Upper lobe of left lung (tissue), 6 donors: ENCODE measurements around the gene UBAP1L. TPM values are rescaled to one million over a fixed set of nuclear protein-coding genes. Genes with fewer than 3 reads are reported as not detected.

Experiments used
- ATAC-seq, 2 donors: fragments of 200-7000 bp; cut with Tn5 transposase; one replicate each; pipeline ENCODE4 v1.9.1; 2022; ENCODE audit warnings: mild to moderate bottlenecking in 2 of 2, moderate library complexity in 2 of 2; ENCODE audit not compliant: low FRiP score in 2 of 2
- DNase-seq, 2 donors: peaks; one replicate each; pipeline ENCODE4 v3.0.0-alpha.2; 2019 to 2020
- H3K27ac ChIP-seq, 4 donors: fragments of 200-600 bp; sonication (generic); one replicate each; pipeline ENCODE4 v1.5.1; 2016 to 2019
- H3K27me3 ChIP-seq, 4 donors: fragments of 200-600 bp; sonication (generic); one replicate each; pipeline ENCODE4 v1.5.1; 2017 to 2019
- H3K36me3 ChIP-seq, 4 donors: fragments of 200-600 bp; sonication (generic); one replicate each; pipeline ENCODE4 v1.5.1; 2016 to 2019
- H3K4me1 ChIP-seq, 4 donors: fragments of 200-600 bp; sonication (generic); one replicate each; pipeline ENCODE4 v1.5.1; 2018 to 2019
- H3K4me3 ChIP-seq, 4 donors: fragments of 200-600 bp; sonication (generic); one replicate each; pipeline ENCODE4 v1.5.1; 2017 to 2019; ENCODE audit warnings: mild to moderate bottlenecking in 2 of 4, moderate library complexity in 1 of 4
- H3K9me3 ChIP-seq, 4 donors: fragments of 200-600 bp; sonication (generic); one replicate each; pipeline ENCODE4 v1.5.1; 2018 to 2019
- EP300 ChIP-seq, 4 donors: sonication (generic); formaldehyde crosslinking; IDR thresholded peaks; one replicate each; pipeline ENCODE4 v1.5.1; 2017; ENCODE audit warnings: antibody characterized with exemption in 4 of 4, control low read depth in 2 of 4
- POLR2A ChIP-seq, 4 donors: fragments of 450-650 bp; IDR thresholded peaks; one replicate each; pipeline ENCODE4 v1.5.1; 2016 to 2017; ENCODE audit warnings: antibody characterized with exemption in 4 of 4, mild to moderate bottlenecking in 2 of 4
- POLR2AphosphoS5 ChIP-seq, 2 donors: sonication (generic); formaldehyde crosslinking; IDR thresholded peaks; one replicate each; pipeline ENCODE4 v1.5.1; 2017; ENCODE audit warnings: antibody characterized with exemption in 2 of 2
- WGBS, 2 donors: methylation state at CpG; one replicate each; pipeline ENCODE4 v1.1.5; 2017 to 2018; 5-methylcytosine and 5-hydroxymethylcytosine counted together
- total RNA-seq, 6 donors: library from RNA; depleted of rRNA in 4 of 6; stranded (reverse); fragments of >200 nt in 4 of 6; gene quantifications; one replicate each; pipeline versions ENCODE4 v1.1.0 to v1.2.1, GENCODE V29; 2016 to 2021
- TF ChIP-seq, protein P1 (sequence below), 6 experiments: fragments of 450-650 bp in 4 of 6; fragments of 200-600 bp in 2 of 6; sonication (generic) in 2 of 6; IDR thresholded peaks; one replicate each; pipeline ENCODE4 v1.5.1; 2016 to 2019; ENCODE audit warnings: antibody characterized with exemption in 6 of 6
- donor health status: DM: no; HTN: no; CAD: no; lungs with moderate emphysema.
- donor health status: DM: no; HTN: yes; CAD: no; lungs with severe emphysema.

UBAP1L gene
- total RNA-seq, 6 donors from 2014 or later: 3.3 to 10.5 (median 4.8) TPM

DNA sequence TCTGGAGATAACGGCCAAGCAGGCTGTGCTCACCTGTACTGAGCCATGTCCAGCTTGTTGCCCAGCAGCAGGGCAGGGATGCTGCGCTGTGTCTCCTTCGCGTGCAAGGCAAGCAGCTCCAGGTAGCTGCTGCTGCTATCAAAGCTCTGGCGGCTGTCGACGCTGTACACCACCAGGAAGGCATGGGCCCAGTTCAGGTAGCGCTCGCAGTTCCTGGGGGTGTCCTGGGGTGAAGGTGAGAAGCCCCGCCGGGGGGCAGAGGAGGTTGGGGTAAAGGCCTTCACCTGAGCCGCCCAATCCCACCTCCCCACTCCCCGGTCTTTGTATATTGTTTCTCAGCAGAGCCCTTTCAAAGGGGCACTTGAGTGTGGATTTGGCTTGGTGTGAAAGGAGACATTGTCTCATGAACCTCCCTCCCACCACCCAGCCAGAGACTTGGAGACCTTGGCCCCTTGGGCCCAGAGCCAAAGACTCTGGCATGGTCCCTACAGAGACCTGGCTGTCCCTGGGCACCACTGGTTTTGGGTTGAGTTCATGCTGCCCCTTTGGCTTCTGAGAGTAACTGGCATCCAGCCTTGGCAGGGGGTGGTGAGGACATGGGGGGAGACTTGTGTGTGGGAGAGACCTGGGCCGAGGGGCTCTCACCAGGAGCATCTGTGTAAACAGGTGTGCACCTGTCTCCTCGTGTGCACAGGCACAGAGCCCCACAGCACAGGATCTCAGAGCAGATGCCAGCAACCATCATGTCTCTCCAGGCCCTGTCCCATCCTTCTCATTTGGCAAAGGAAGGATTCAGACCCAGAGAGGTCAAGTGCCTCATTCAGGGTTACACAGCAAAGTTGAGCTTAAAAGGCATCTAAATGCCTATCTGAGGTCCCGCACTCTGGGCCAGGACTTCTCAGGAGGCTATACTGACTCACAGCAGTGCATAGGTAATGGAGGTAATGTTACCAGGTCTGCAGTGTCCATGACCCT is 56.3 kb downstream of the UBAP1L start:
- peaks cover 0 to 6% (median 1%) of the 10 kb centered on the region in 4 donors for H3K36me3 ChIP-seq
- TF ChIP-seq POLR2AphosphoS5 (IDR thresholded peaks at IDR 0.05): no peak
- TF ChIP-seq EP300 (IDR thresholded peaks at IDR 0.05): no peak
- no peak for TF ChIP-seq POLR2A (IDR thresholded peaks at IDR 0.05)
- TF ChIP-seq, protein P1, sequence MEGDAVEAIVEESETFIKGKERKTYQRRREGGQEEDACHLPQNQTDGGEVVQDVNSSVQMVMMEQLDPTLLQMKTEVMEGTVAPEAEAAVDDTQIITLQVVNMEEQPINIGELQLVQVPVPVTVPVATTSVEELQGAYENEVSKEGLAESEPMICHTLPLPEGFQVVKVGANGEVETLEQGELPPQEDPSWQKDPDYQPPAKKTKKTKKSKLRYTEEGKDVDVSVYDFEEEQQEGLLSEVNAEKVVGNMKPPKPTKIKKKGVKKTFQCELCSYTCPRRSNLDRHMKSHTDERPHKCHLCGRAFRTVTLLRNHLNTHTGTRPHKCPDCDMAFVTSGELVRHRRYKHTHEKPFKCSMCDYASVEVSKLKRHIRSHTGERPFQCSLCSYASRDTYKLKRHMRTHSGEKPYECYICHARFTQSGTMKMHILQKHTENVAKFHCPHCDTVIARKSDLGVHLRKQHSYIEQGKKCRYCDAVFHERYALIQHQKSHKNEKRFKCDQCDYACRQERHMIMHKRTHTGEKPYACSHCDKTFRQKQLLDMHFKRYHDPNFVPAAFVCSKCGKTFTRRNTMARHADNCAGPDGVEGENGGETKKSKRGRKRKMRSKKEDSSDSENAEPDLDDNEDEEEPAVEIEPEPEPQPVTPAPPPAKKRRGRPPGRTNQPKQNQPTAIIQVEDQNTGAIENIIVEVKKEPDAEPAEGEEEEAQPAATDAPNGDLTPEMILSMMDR (IDR thresholded peaks at IDR 0.05): no peak
- 75 to 89% methylated on average over 11 to 16 of the region's 16 CpGs for WGBS, 2 donors
- H3K9me3 ChIP-seq: no peaks in the 10 kb centered on the region
- H3K4me3 ChIP-seq: no peak overlapping the region
- ATAC-seq: no peak
- peak overlapping the region in 3 of 4 donors; percentile 47 to 64 (median 62) for H3K27ac ChIP-seq
- no peaks in the 10 kb centered on the region for H3K27me3 ChIP-seq
- peak in 1 of 2 donors; percentile 32 for DNase-seq
- peaks cover 3 to 13% (median 7%) of the 10 kb centered on the region in 4 donors for H3K4me1 ChIP-seq

DNA sequence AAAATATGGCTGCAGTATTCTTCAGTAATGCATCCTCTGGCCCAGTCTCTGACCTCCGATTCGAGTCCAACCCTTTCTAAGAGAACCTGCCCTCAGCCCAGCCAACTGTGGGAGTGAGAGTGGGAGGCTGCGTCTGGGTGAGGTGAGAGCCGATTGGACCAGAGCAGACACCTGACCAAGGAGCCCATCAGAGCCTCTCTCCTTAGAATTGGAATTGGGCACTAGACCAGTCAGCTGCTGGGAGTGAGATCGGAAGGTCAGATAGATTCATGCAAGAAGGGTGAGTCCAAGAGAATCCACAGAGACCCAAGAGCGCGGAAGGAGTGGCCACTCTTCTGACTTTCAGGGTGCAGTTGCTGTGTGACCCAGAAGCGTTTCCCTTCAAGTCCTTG is 57.5 kb downstream of the UBAP1L start:
- no peak overlapping the region for H3K4me3 ChIP-seq
- H3K27me3 ChIP-seq: no peaks in the 10 kb centered on the region
- peak overlapping the region in 2 of 4 donors; percentile 8 to 35 for H3K27ac ChIP-seq
- H3K36me3 ChIP-seq: peaks cover 0 to 8% (median 1%) of the 10 kb centered on the region in 4 donors
- no peak for ATAC-seq
- WGBS, 2 donors: 88 to 97% methylated on average over 8 of the region's 8 CpGs
- DNase-seq: no peak
- TF ChIP-seq POLR2AphosphoS5 (IDR thresholded peaks at IDR 0.05) (no peak), POLR2A (IDR thresholded peaks at IDR 0.05) (no peak), EP300 (IDR thresholded peaks at IDR 0.05) (no peak)
- TF ChIP-seq, protein P1 (IDR thresholded peaks at IDR 0.05): no peak
- H3K4me1 ChIP-seq: peaks cover 3 to 13% (median 7%) of the 10 kb centered on the region in 4 donors
- H3K9me3 ChIP-seq: no peaks in the 10 kb centered on the region

DNA sequence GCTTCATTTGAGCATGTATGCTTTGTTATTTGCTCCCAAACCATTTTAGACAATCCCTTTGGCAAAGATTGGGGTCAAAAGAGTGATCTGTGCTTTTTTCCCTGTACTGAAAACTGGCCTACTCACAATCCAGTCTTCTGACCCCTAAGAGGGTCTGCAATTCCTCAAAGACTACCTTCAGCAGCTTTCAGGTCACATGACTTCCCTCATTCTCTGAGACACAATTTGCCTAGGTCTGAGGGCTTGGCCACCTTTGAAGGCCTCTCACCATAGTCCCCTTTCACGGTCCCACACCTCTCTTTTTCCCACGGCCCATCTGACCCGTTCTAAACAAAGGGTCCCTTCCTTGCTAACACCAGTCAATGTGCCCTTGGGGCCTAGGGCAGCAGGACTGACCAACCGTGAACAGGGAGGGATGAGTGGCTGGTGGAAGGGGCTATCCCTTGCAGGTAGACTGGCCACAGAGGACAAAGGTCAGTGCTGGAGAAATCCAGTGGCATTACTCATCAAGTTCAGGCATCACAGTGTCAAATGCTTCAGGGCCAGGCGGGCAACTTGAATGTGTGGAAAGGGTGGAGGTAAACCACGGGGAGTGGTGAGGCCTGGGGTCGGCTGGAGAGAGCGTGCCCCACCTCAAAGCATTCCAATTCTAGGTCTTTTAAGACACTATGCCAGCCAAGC is 58.0 kb downstream of the UBAP1L start:
- DNase-seq (no peak), ATAC-seq (no peak)
- Histone ChIP-seq H3K4me3 (no peak overlapping the region), H3K27ac (peak overlapping the region in 2 of 4 donors; percentile 18 to 37), H3K4me1 (peaks cover 3 to 13% (median 7%) of the 10 kb centered on the region in 4 donors), H3K36me3 (peaks cover 0 to 8% (median 1%) of the 10 kb centered on the region in 4 donors), H3K27me3 (no peaks in the 10 kb centered on the region), H3K9me3 (no peaks in the 10 kb centered on the region)
- WGBS, 2 donors: 83 to 84% methylated on average over 7 to 8 of the region's 8 CpGs
- TF ChIP-seq EP300 (IDR thresholded peaks at IDR 0.05): no peak
- no peak for TF ChIP-seq POLR2A (IDR thresholded peaks at IDR 0.05)
- no peak for TF ChIP-seq POLR2AphosphoS5 (IDR thresholded peaks at IDR 0.05)
- TF ChIP-seq, protein P1 (IDR thresholded peaks at IDR 0.05): no peak

DNA sequence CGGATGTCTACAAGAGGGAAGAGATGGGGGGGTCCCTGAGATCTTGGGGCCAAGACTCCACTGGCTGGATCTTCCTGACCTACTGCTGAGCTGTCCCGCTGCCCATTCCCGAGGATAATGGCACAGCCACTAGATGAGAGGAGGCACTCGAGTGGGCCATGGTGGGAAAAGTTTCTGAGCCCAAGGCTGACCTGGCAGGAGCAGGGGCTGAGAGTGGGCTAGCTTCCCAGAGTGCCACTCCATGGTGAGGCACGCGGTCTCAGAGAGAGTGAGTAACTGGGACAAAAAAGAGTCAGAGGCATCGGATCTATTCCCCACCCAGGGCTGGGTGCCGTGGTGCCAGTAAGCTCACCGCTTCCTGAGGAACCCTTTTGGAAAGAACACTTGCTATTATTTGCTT is 58.9 kb downstream of the UBAP1L start:
- 76 to 85% methylated on average over 9 of the region's 9 CpGs for WGBS, 2 donors
- peaks cover 0 to 8% (median 1%) of the 10 kb centered on the region in 4 donors for H3K36me3 ChIP-seq
- no peak for DNase-seq
- TF ChIP-seq POLR2A (IDR thresholded peaks at IDR 0.05) (no peak), EP300 (IDR thresholded peaks at IDR 0.05) (no peak), POLR2AphosphoS5 (IDR thresholded peaks at IDR 0.05) (no peak)
- TF ChIP-seq, protein P1 (IDR thresholded peaks at IDR 0.05): no peak
- H3K4me1 ChIP-seq: peaks cover 2 to 13% (median 6%) of the 10 kb centered on the region in 4 donors
- no peak for ATAC-seq
- no peaks in the 10 kb centered on the region for H3K9me3 ChIP-seq
- H3K4me3 ChIP-seq: no peak overlapping the region
- peak overlapping the region in 1 of 4 donors; percentile 40 for H3K27ac ChIP-seq
- H3K27me3 ChIP-seq: no peaks in the 10 kb centered on the region
